Fibroblast of gingiva (primary cell): Measurements from ENCODE around the gene PRKCSH.
"Not testable (repeated sequence)": the region's sequence is repeated elsewhere in the genome, so short reads cannot be mapped to it uniquely, and the experiment has no call there.

Experiments
- DNase-seq: peaks from one replicate; pipeline ENCODE4 v3.0.0-alpha.2; 2011; ENCODE audit warnings: low read depth

Gene PRKCSH

GRCh38 chr19:11435057-11435832 lies at the start of gene PRKCSH, which contains the start of gene ODAD3:
Gene PRKCSH (plus strand): TSS chr19:11435635. CDS start chr19:11436118, 483 bp downstream.
Gene ODAD3 (minus strand): TSS chr19:11435121. CDS start chr19:11435016, 105 bp downstream.
- DNase-seq, result peak; percentile 100

- DNase-seq, result no peak
Measured at GRCh38 chr19:11387162-11388034, 48.0 kb upstream of the PRKCSH start.

GRCh38 chr19:11390359-11390758 lies 45.1 kb upstream of the PRKCSH start:
- no peak for DNase-seq

GRCh38 chr19:11390933-11391680 lies 44.3 kb upstream of the PRKCSH start:
- no peak for DNase-seq

GRCh38 chr19:11397089-11397610 lies 38.3 kb upstream of the PRKCSH start:
- DNase-seq, result no peak

- DNase-seq, result no peak
Measured at GRCh38 chr19:11399667-11400066, 35.8 kb upstream of the PRKCSH start.

GRCh38 chr19:11400798-11401197 lies 34.6 kb upstream of the PRKCSH start:
- no peak for DNase-seq

GRCh38 chr19:11401808-11402543 lies 33.5 kb upstream of the PRKCSH start:
- DNase-seq, result no peak

GRCh38 chr19:11404588-11405222 lies 30.7 kb upstream of the PRKCSH start:
- DNase-seq, result no peak

- no peak for DNase-seq
Measured at GRCh38 chr19:11405846-11406643, 29.4 kb upstream of the PRKCSH start.

- not testable (repeated sequence) for DNase-seq
Measured at GRCh38 chr19:11406703-11407236, 28.7 kb upstream of the PRKCSH start.

- no peak for DNase-seq
Measured at GRCh38 chr19:11408591-11408990, 26.8 kb upstream of the PRKCSH start.

GRCh38 chr19:11410682-11411081 lies 24.8 kb upstream of the PRKCSH start:
- no peak for DNase-seq

GRCh38 chr19:11414544-11414943 lies 20.9 kb upstream of the PRKCSH start:
- DNase-seq, result peak; percentile 78

GRCh38 chr19:11416346-11417052 lies 18.9 kb upstream of the PRKCSH start:
- no peak for DNase-seq

GRCh38 chr19:11418094-11418548 lies 17.3 kb upstream of the PRKCSH start:
- no peak for DNase-seq

GRCh38 chr19:11418549-11419506 lies 16.6 kb upstream of the PRKCSH start, which contains the start of gene RGL3:
Gene RGL3 (minus strand): TSS chr19:11419314. CDS start chr19:11419278, 36 bp downstream.
- DNase-seq, result no peak
